ENCODE measurements around the gene ARID2. TPM values are rescaled to one million over a fixed set of nuclear protein-coding genes. Genes with fewer than 3 reads are reported as not detected.

The ARID2 gene
- total RNA-seq, 1 donor from 2014 or later = 46.3 TPM

DNA sequence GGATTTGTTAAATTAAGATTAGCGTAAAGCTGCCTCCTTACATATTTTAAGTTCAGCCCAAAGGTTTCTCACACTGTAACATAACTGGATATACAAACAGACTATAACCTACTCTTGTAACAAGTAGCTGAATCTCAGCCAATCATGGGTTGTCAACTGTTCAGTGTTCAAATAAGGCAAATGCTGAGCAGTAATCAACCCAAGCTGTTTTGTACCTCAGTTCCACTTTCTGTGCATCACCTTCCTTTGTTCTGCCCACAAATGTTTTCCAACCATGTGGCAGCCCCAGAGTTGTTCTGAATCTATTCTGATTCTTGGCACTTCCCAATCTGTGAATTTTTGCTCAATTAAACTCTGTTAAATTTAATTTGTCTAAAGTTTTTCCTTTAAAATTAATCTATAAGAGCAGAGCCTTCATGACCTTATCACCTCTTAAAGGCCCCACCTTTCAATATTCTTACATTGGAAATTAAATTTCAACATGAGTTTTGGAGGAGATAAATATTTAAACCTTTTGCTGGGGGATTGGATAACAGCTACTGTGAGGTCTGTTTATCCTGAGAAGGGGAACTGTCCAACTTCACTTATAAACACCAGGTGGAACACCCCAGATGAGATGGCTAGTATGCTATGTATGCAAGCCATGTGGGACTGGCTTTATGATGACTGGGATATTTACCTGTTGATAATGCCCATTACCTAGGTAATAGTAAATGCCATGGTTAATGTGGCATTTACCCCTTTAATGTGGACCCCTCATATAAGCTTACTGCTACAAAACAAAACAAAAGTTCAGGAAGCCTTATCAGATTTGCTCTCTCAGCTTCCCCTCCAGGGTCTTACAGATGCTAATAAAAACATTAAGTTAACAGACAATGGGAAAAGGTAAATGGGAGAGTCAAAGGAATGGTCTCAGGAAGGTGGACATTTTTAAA, 42.2 kb upstream of the ARID2 start:
- DNase-seq (ENCODE audit: low spot score) = no peak
- Mint-ChIP-seq H3K27me3 (ENCODE audit: unreplicated experiment) (no peaks in the 10 kb centered on the region), H3K36me3 (ENCODE audit: low read depth, unreplicated experiment) (no peaks in the 10 kb centered on the region), H3K9me3 (ENCODE audit: unreplicated experiment) (no peaks in the 10 kb centered on the region), H3K4me1 (ENCODE audit: unreplicated experiment) (peaks cover 3% of the 10 kb centered on the region), H3K4me3 (ENCODE audit: unreplicated experiment) (no peak overlapping the region), H3K27ac (ENCODE audit: unreplicated experiment) (no peak overlapping the region)
- TF ChIP-seq, protein P1, sequence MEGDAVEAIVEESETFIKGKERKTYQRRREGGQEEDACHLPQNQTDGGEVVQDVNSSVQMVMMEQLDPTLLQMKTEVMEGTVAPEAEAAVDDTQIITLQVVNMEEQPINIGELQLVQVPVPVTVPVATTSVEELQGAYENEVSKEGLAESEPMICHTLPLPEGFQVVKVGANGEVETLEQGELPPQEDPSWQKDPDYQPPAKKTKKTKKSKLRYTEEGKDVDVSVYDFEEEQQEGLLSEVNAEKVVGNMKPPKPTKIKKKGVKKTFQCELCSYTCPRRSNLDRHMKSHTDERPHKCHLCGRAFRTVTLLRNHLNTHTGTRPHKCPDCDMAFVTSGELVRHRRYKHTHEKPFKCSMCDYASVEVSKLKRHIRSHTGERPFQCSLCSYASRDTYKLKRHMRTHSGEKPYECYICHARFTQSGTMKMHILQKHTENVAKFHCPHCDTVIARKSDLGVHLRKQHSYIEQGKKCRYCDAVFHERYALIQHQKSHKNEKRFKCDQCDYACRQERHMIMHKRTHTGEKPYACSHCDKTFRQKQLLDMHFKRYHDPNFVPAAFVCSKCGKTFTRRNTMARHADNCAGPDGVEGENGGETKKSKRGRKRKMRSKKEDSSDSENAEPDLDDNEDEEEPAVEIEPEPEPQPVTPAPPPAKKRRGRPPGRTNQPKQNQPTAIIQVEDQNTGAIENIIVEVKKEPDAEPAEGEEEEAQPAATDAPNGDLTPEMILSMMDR (IDR thresholded peaks at IDR 0.05; ENCODE audit: unreplicated experiment) = no peak

GRCh38 chr12:45688183-45688582, 41.3 kb upstream of the ARID2 start:
- H3K9me3 Mint-ChIP-seq (ENCODE audit: unreplicated experiment) = no peaks in the 10 kb centered on the region
- no peak overlapping the region for H3K27ac Mint-ChIP-seq (ENCODE audit: unreplicated experiment)
- no peak overlapping the region for H3K4me3 Mint-ChIP-seq (ENCODE audit: unreplicated experiment)
- no peaks in the 10 kb centered on the region for H3K27me3 Mint-ChIP-seq (ENCODE audit: unreplicated experiment)
- TF ChIP-seq, protein P1 (IDR thresholded peaks at IDR 0.05; ENCODE audit: unreplicated experiment) = no peak
- peaks cover 5% of the 10 kb centered on the region for H3K4me1 Mint-ChIP-seq (ENCODE audit: unreplicated experiment)
- DNase-seq (ENCODE audit: low spot score) = no peak
- no peaks in the 10 kb centered on the region for H3K36me3 Mint-ChIP-seq (ENCODE audit: low read depth, unreplicated experiment)

- Mint-ChIP-seq H3K4me1 (ENCODE audit: unreplicated experiment) (peaks cover 4% of the 10 kb centered on the region), H3K27ac (ENCODE audit: unreplicated experiment) (no peak overlapping the region), H3K4me3 (ENCODE audit: unreplicated experiment) (no peak overlapping the region), H3K9me3 (ENCODE audit: unreplicated experiment) (no peaks in the 10 kb centered on the region), H3K27me3 (ENCODE audit: unreplicated experiment) (peaks cover 1% of the 10 kb centered on the region), H3K36me3 (ENCODE audit: low read depth, unreplicated experiment) (no peaks in the 10 kb centered on the region)
- TF ChIP-seq, protein P1 (IDR thresholded peaks at IDR 0.05; ENCODE audit: unreplicated experiment) = no peak
- DNase-seq (ENCODE audit: low spot score) = no peak
Observed at GRCh38 chr12:45695035-45695434, 34.5 kb upstream of the ARID2 start.

DNA sequence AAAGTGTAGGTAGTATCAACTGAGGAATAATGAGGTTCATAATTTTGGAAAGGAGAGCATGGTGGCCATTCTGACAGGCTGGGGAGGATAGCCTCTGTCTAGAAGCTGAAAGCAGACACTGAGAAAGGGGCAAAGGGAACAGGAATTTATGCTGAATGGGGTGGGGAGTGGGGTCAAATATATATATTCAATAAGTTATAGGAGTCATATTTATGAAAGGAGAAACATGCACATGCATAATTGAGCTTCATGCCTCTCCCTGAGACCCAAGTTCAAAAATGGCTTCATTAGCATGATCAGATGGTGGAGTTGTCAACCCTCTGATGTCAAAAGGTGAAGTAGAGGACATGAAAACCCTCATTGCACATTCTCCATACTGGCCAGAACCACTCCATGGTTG, 33.9 kb upstream of the ARID2 start:
- no peak for DNase-seq (ENCODE audit: low spot score)
- no peak overlapping the region for H3K27ac Mint-ChIP-seq (ENCODE audit: unreplicated experiment)
- H3K9me3 Mint-ChIP-seq (ENCODE audit: unreplicated experiment) = no peaks in the 10 kb centered on the region
- H3K4me1 Mint-ChIP-seq (ENCODE audit: unreplicated experiment) = peaks cover 4% of the 10 kb centered on the region
- TF ChIP-seq, protein P1 (IDR thresholded peaks at IDR 0.05; ENCODE audit: unreplicated experiment) = no peak
- no peak overlapping the region for H3K4me3 Mint-ChIP-seq (ENCODE audit: unreplicated experiment)
- H3K36me3 Mint-ChIP-seq (ENCODE audit: low read depth, unreplicated experiment) = no peaks in the 10 kb centered on the region
- H3K27me3 Mint-ChIP-seq (ENCODE audit: unreplicated experiment) = peaks cover 1% of the 10 kb centered on the region

- no peaks in the 10 kb centered on the region for H3K9me3 Mint-ChIP-seq (ENCODE audit: unreplicated experiment)
- DNase-seq (ENCODE audit: low spot score) = no peak
- H3K36me3 Mint-ChIP-seq (ENCODE audit: low read depth, unreplicated experiment) = no peaks in the 10 kb centered on the region
- TF ChIP-seq, protein P1 (IDR thresholded peaks at IDR 0.05; ENCODE audit: unreplicated experiment) = no peak
- no peak overlapping the region for H3K27ac Mint-ChIP-seq (ENCODE audit: unreplicated experiment)
- peaks cover 1% of the 10 kb centered on the region for H3K27me3 Mint-ChIP-seq (ENCODE audit: unreplicated experiment)
- no peak overlapping the region for H3K4me3 Mint-ChIP-seq (ENCODE audit: unreplicated experiment)
- H3K4me1 Mint-ChIP-seq (ENCODE audit: unreplicated experiment) = peaks cover 4% of the 10 kb centered on the region
Observed at GRCh38 chr12:45696049-45696448, 33.5 kb upstream of the ARID2 start.

Measured in endothelial cell (in vitro differentiated cells).